GM21717 (cell line): ENCODE measurements around the gene THUMPD3.

ENCODE experiments used
- ATAC-seq: cut with Tn5 transposase; IDR thresholded peaks from one replicate; pipeline ENCODE4 v1.9.1; 2021; ENCODE audit warnings: mild to moderate bottlenecking, moderate library complexity; ENCODE audit not compliant: unreplicated experiment

THUMPD3 gene

GRCh38 chr3:9396632-9397331 lies 33.9 kb downstream of the THUMPD3 start:
- peak; percentile 77 for ATAC-seq

GRCh38 chr3:9397332-9397905 lies 34.6 kb downstream of the THUMPD3 start, which contains the start of gene SETD5:
TSS of gene SETD5 (plus strand) at chr3:9397615. CDS start at chr3:9428939, 31,324 bp downstream.
- peak; percentile 49 for ATAC-seq

GRCh38 chr3:9397906-9398699 lies 35.2 kb downstream of the THUMPD3 start:
- no peak for ATAC-seq

GRCh38 chr3:9398700-9399336 lies 36.0 kb downstream of the THUMPD3 start:
- no peak for ATAC-seq

- no peak for ATAC-seq
Observed at GRCh38 chr3:9399337-9399703, 36.5 kb downstream of the THUMPD3 start.

GRCh38 chr3:9399746-9400145 lies 36.9 kb downstream of the THUMPD3 start:
- ATAC-seq = no peak

GRCh38 chr3:9400616-9401015 lies 37.8 kb downstream of the THUMPD3 start:
- ATAC-seq = no peak

- no peak for ATAC-seq
Observed at GRCh38 chr3:9401986-9402385, 39.1 kb downstream of the THUMPD3 start.

- no peak for ATAC-seq
Observed at GRCh38 chr3:9402410-9403228, 39.8 kb downstream of the THUMPD3 start.

- ATAC-seq = no peak
Observed at GRCh38 chr3:9403463-9403862, 40.6 kb downstream of the THUMPD3 start.

GRCh38 chr3:9404680-9405079 lies 41.8 kb downstream of the THUMPD3 start:
- no peak for ATAC-seq

GRCh38 chr3:9405756-9406155 lies 42.9 kb downstream of the THUMPD3 start:
- ATAC-seq = no peak

GRCh38 chr3:9406856-9407626 lies 44.2 kb downstream of the THUMPD3 start:
- ATAC-seq = no peak

- ATAC-seq = no peak
Observed at GRCh38 chr3:9408061-9408460, 45.2 kb downstream of the THUMPD3 start.

- no peak for ATAC-seq
Observed at GRCh38 chr3:9408546-9408945, 45.7 kb downstream of the THUMPD3 start.

- no peak for ATAC-seq
Observed at GRCh38 chr3:9409981-9410854, 47.4 kb downstream of the THUMPD3 start.

GRCh38 chr3:9411302-9411701 lies 48.4 kb downstream of the THUMPD3 start:
- no peak for ATAC-seq

GRCh38 chr3:9412293-9412692 lies 49.4 kb downstream of the THUMPD3 start:
- ATAC-seq = no peak

GRCh38 chr3:9414826-9415225 lies 52.0 kb downstream of the THUMPD3 start:
- no peak for ATAC-seq
